WTC11 (cell line): ENCODE measurements around the gene SH3PXD2A. TPM values are rescaled to one million over a fixed set of nuclear protein-coding genes. Genes with fewer than 3 reads are reported as not detected.

ENCODE experiments used
- ATAC-seq: fragments of 200-7000 bp; cut with Tn5 transposase; 2 replicates; pipeline ENCODE4 v1.10.0; 2021; ENCODE audit warnings: mild to moderate bottlenecking, moderate library complexity
- CTCF ChIA-PET: fragments of 300-600 bp; sonication (Branson Sonifier 250); formaldehyde crosslinking; loops from one replicate; lab custom pipeline; 2021; ENCODE audit warnings: antibody characterized with exemption; lab: Charles Lee
- POLR2A ChIA-PET: fragments of 350-600 bp; sonication (Branson Sonifier 250); formaldehyde crosslinking; loops from one replicate; lab custom pipeline; 2021; ENCODE audit warnings: antibody characterized with exemption; lab: Charles Lee
- DNase-seq: peaks from one replicate; pipeline ENCODE4 v3.0.0; 2021; ENCODE audit warnings: low spot score
- H3K27ac Mint-ChIP-seq: 2 replicates; pipeline ENCODE4 v1.8.0; 2021; ENCODE audit warnings: mixed read lengths
- H3K27me3 Mint-ChIP-seq: 2 replicates; pipeline ENCODE4 v1.8.0; 2021; ENCODE audit warnings: low read depth, mild to moderate bottlenecking, moderate library complexity, mixed read lengths
- H3K36me3 Mint-ChIP-seq: 2 replicates; pipeline ENCODE4 v1.8.0; 2021; ENCODE audit warnings: mixed read lengths
- H3K4me1 Mint-ChIP-seq: 2 replicates; pipeline ENCODE4 v1.8.0; 2022; ENCODE audit warnings: mixed read lengths
- H3K4me3 Mint-ChIP-seq: 2 replicates; pipeline ENCODE4 v1.8.0; 2021; ENCODE audit warnings: mild to moderate bottlenecking, moderate library complexity, mixed read lengths
- H3K9me3 Mint-ChIP-seq: 2 replicates; pipeline ENCODE4 v1.8.0; 2021; ENCODE audit warnings: mixed read lengths
- AR ChIP-seq: fragments of 250-450 bp; sonication (Bioruptor Pico); IDR thresholded peaks from 2 replicates; pipeline ENCODE4 v1.9.0; 2021; ENCODE audit warnings: mild to moderate bottlenecking
- ATF1 ChIP-seq: sonication (generic); formaldehyde crosslinking; IDR thresholded peaks from 2 replicates; pipeline ENCODE4 v1.8.1; 2023; ENCODE audit warnings: mild to moderate bottlenecking, moderate library complexity, missing genetic modification reagents
- ATF2 ChIP-seq: sonication (generic); formaldehyde crosslinking; IDR thresholded peaks from 2 replicates; pipeline ENCODE4 v1.8.1; 2022; ENCODE audit warnings: low read depth, missing genetic modification reagents, borderline replicate concordance
- ATF3 ChIP-seq: sonication (generic); formaldehyde crosslinking; conservative IDR thresholded peaks from 2 replicates; pipeline ENCODE4 v1.8.1; 2022; ENCODE audit warnings: mild to moderate bottlenecking, missing genetic modification reagents
- CTCF ChIP-seq: fragments of 200-600 bp; IDR thresholded peaks from 2 replicates; pipeline ENCODE4 v1.8.0; 2022; ENCODE audit warnings: antibody characterized with exemption
- ELF4 ChIP-seq: sonication (generic); formaldehyde crosslinking; IDR thresholded peaks from 2 replicates; pipeline ENCODE4 v1.8.1; 2022; ENCODE audit warnings: low read depth, mild to moderate bottlenecking, moderate library complexity, missing genetic modification reagents
- FOXK1 ChIP-seq: sonication (generic); formaldehyde crosslinking; IDR thresholded peaks from 2 replicates; pipeline ENCODE4 v1.8.0; 2022; ENCODE audit warnings: mild to moderate bottlenecking, moderate library complexity, missing genetic modification reagents
- MAX ChIP-seq: sonication (generic); formaldehyde crosslinking; IDR thresholded peaks from 2 replicates; pipeline ENCODE4 v1.8.0; 2022; ENCODE audit warnings: mild to moderate bottlenecking, missing genetic modification reagents
- MYBL2 ChIP-seq: sonication (generic); formaldehyde crosslinking; IDR thresholded peaks from 2 replicates; pipeline ENCODE4 v1.8.1; 2023; ENCODE audit warnings: mild to moderate bottlenecking, moderate library complexity, missing genetic modification reagents
- NR2C2 ChIP-seq: sonication (generic); formaldehyde crosslinking; IDR thresholded peaks from 2 replicates; pipeline ENCODE4 v1.8.0; 2022; ENCODE audit warnings: mild to moderate bottlenecking, missing genetic modification reagents
- SOX15 ChIP-seq: fragments of 250-450 bp; sonication (Bioruptor Pico); IDR thresholded peaks from 2 replicates; pipeline ENCODE4 v1.9.0; 2021; ENCODE audit warnings: mild to moderate bottlenecking
- TCF7 ChIP-seq: sonication (generic); formaldehyde crosslinking; IDR thresholded peaks from 2 replicates; pipeline ENCODE4 v1.8.0; 2022; ENCODE audit warnings: mild to moderate bottlenecking, low read depth, missing genetic modification reagents, moderate library complexity
- USF1 ChIP-seq: sonication (generic); formaldehyde crosslinking; IDR thresholded peaks from 2 replicates; pipeline ENCODE4 v1.8.0; 2022; ENCODE audit warnings: mild to moderate bottlenecking, missing genetic modification reagents
- ZBTB43 ChIP-seq: sonication (generic); formaldehyde crosslinking; IDR thresholded peaks from 2 replicates; pipeline ENCODE4 v1.8.1; 2023; ENCODE audit warnings: mild to moderate bottlenecking, missing genetic modification reagents
- ZNF121 ChIP-seq: sonication (generic); formaldehyde crosslinking; IDR thresholded peaks from 2 replicates; pipeline ENCODE4 v1.8.0; 2023; ENCODE audit warnings: missing genetic modification reagents
- ZNF317 ChIP-seq: sonication (generic); formaldehyde crosslinking; IDR thresholded peaks from 2 replicates; pipeline ENCODE4 v1.8.1; 2023; ENCODE audit warnings: low read depth, mild to moderate bottlenecking, moderate library complexity, missing genetic modification reagents, borderline replicate concordance
- ZSCAN18 ChIP-seq: fragments of 250-450 bp; sonication (Bioruptor Pico); IDR thresholded peaks from 2 replicates; pipeline ENCODE4 v2.1.2; 2022; ENCODE audit warnings: mild to moderate bottlenecking, moderate library complexity
- total RNA-seq: library from RNA; stranded (reverse); gene quantifications from 3 replicates; pipeline ENCODE4 v1.2.3, GENCODE V29; 2021

Gene SH3PXD2A
- total RNA-seq, 1 experiment from 2014 or later, result 15.7 TPM

GRCh38 chr10:103879409-103879808 is 24.0 kb upstream of the SH3PXD2A start (continued):
- no peak for TF ChIP-seq ZNF317 (CRISPR knock-in tag)
- no peak for TF ChIP-seq MAX (CRISPR knock-in tag)

- POLR2A ChIA-PET, result no interaction called here
- TF ChIP-seq ZNF317 (CRISPR knock-in tag), result no peak
- TF ChIP-seq ZNF121, result no peak
- TF ChIP-seq TCF7 (CRISPR knock-in tag), result no peak
- TF ChIP-seq USF1 (CRISPR knock-in tag), result no peak
- no peak for TF ChIP-seq ZBTB43 (CRISPR knock-in tag)
- no peak for TF ChIP-seq AR (CRISPR knock-in tag)
- no peak for TF ChIP-seq ATF2
- TF ChIP-seq CTCF, result no peak
- no peak for TF ChIP-seq ZSCAN18 (CRISPR knock-in tag)
- TF ChIP-seq SOX15 (CRISPR knock-in tag), result no peak
- TF ChIP-seq FOXK1 (CRISPR knock-in tag), result no peak
- TF ChIP-seq ELF4 (CRISPR knock-in tag), result no peak
- TF ChIP-seq ATF1 (CRISPR knock-in tag), result no peak
- TF ChIP-seq MYBL2 (CRISPR knock-in tag), result no peak
- TF ChIP-seq NR2C2 (CRISPR knock-in tag), result no peak
- no peak for TF ChIP-seq ATF3 (CRISPR knock-in tag)
These were observed 22.5 kb upstream of the SH3PXD2A start for GRCh38 chr10:103877861-103878260.

More at GRCh38 chr10:103877861-103878260, 22.5 kb upstream of the SH3PXD2A start:
- Mint-ChIP-seq H3K36me3 (peaks cover 7% of the 10 kb centered on the region; the same call in 1 of the 2 replicates), H3K9me3 (no peaks in the 10 kb centered on the region), H3K4me1 (0 out of 2 replicates have a peak, but pooled peaks cover 2% of the 10 kb centered on the region), H3K27ac (no peak overlapping the region), H3K4me3 (no peak overlapping the region), H3K27me3 (no peaks in the 10 kb centered on the region)
- ATAC-seq (no peak), DNase-seq (no peak)
- CTCF ChIA-PET, result interaction anchor here (0.8 to 1.4 kb wide), 2 partner anchors 165 to 166 kb away, joined by 3 read pairs; no protein-coding TSS in a partner anchor
